ENCODE results near the gene CADM1. TPM values are rescaled to one million over a fixed set of nuclear protein-coding genes. Genes with fewer than 3 reads are reported as not detected.

CADM1 gene
- total RNA-seq, 2 donors from 2014 or later = 0.81 to 2.2 TPM

DNA sequence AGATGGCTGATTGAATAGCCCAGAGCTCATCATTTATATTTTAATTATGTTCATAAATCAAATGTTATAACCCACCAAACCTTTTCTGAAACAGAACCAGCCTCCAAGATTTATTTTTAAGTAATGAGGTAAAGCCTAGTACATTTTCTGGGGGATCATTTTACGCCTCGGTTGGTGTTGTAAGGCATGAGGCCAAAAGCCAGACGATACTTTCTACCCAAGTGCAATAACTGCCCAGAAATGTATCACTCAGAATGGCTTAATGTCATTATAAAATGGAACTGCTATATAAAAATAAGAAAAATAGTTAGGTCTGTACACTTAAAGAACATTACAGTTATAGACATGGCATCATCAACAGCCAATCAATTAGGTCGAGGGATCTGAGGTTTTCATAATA is 283.3 kb downstream of the CADM1 start:
- Mint-ChIP-seq H3K36me3 (ENCODE audit: low read depth) (no peaks in the 10 kb centered on the region), H3K4me1 (peaks cover 6% of the 10 kb centered on the region), H3K4me3 (no peak overlapping the region), H3K27ac (no peak overlapping the region), H3K27me3 (peaks cover 13% of the 10 kb centered on the region)
- no peaks in the 10 kb centered on the region for H3K9me3 ChIP-seq (ENCODE audit: control insufficient read depth, low read length, poor library complexity, severe bottlenecking)
- ATAC-seq (no peak), DNase-seq (no peak)

DNA sequence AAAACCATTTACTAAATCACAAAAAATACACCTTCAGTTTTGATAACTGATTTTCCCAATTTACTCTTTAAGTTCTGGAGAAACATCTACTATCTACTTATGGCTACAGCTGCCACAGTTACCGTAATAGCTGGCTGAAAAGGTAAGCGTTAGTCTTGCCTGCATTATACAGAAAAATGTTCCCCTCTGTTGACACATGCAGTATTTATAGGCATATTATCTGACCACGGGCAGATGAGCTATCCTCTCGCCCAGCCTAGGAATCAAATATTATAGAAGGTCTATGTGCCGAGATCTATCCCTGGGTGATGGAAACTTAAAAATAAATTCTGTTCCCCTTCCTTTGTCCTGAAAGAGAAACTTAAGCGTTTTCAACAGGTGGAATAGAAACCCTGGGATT is 283.8 kb downstream of the CADM1 start:
- Mint-ChIP-seq H3K4me3 (no peak overlapping the region), H3K27me3 (peaks cover 13% of the 10 kb centered on the region), H3K4me1 (peaks cover 6% of the 10 kb centered on the region), H3K36me3 (ENCODE audit: low read depth) (no peaks in the 10 kb centered on the region), H3K27ac (no peak overlapping the region)
- H3K9me3 ChIP-seq (ENCODE audit: control insufficient read depth, low read length, poor library complexity, severe bottlenecking) = no peaks in the 10 kb centered on the region
- no peak for ATAC-seq
- DNase-seq = no peak

DNA sequence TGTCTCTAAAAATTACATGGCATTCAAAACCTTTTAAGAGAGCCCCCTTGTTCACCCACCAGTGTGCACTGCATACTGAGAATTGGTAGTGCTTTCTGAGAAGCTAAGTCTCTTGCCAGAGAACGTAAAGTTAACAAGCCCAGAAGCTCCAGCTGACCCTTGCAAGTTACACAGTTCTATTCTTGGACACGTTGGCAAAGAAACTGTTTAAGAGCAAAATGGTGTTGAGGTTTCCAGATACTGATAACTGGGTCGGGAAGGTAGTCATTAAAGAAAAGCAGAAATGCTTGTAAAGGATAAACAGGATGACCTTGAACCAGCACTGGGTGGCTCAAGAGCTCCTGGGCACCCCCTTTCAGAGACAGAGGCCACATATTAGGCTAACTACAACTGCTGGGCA is 284.8 kb downstream of the CADM1 start:
- Mint-ChIP-seq H3K36me3 (ENCODE audit: low read depth) (no peaks in the 10 kb centered on the region), H3K27ac (no peak overlapping the region), H3K4me3 (no peak overlapping the region), H3K4me1 (peaks cover 6% of the 10 kb centered on the region), H3K27me3 (peaks cover 13% of the 10 kb centered on the region)
- ATAC-seq = no peak
- no peak for DNase-seq
- H3K9me3 ChIP-seq (ENCODE audit: control insufficient read depth, low read length, poor library complexity, severe bottlenecking) = no peaks in the 10 kb centered on the region

DNA sequence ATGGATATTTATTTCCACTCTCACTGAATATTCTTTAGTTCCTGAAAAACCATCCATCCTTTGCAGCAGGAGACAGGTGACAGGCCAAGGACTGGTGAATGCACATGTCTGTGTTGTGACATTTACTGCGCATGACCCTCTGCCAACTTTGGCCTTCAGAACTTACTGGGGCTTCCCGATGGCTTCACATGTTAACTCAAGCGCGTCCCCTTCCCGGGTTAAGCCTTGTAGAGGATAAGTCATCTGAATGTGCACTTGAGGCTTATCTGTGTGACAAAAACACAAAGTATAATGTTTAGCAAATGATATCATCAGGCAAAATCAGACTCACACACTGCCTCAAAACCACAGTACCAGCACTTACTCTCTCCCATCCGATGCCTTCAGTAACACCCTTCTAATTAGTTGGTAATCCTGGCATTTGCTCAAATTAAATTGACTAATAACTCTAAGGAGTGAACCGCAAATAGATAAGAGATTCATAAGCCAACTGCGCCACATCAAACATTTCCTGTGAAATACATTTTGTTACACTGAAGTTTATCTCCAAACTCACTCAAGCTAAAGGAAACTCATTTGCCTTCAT is 286.4 kb downstream of the CADM1 start:
- no peaks in the 10 kb centered on the region for H3K9me3 ChIP-seq (ENCODE audit: control insufficient read depth, low read length, poor library complexity, severe bottlenecking)
- DNase-seq = no peak
- H3K4me3 Mint-ChIP-seq = no peak overlapping the region
- peaks cover 2% of the 10 kb centered on the region for H3K4me1 Mint-ChIP-seq
- H3K27me3 Mint-ChIP-seq = peaks cover 13% of the 10 kb centered on the region
- no peaks in the 10 kb centered on the region for H3K36me3 Mint-ChIP-seq (ENCODE audit: low read depth)
- ATAC-seq = no peak
- H3K27ac Mint-ChIP-seq = no peak overlapping the region

DNA sequence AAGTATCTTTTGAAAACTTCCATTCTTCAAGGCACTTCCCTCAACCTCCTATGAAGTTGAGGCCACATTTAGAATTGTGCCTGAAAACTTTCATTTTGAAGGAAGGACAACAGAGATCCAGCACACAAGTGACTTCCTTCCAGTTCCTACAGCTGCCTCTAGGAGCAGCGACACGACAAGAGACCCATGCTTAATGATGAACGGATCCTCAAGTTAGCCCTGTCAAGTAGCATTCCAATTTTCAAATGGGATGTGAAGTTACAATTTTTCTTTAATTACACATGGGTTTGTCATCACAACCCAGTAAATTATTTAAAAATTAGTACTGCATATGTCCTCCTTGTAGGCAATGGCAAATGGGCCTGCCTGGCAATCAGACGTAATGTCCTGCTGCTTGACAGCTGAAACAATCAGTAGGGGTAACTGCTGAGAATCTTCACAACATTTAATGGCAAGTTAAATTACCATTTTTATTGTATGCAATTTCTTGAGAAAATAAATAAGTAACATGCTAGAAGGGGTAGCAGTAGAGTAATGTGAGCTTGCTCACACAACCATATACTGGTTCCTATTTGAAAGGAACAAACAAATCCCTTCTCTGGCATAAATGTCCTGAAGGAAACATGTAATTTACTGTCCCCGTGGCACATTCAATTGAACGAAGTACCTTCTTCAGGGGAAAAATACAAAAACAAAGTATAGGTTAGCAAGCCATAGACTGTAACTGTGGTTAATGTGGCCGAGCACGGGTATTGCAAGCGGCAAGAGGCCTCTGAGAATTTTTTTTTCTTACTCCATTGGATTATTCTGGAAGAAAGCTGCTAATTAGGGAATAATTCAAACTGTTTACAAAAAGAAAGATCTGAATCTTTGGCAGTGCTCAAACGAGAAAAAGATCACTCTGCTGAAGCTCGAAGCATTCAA is 288.3 kb downstream of the CADM1 start:
- Mint-ChIP-seq H3K4me1 (peaks cover 2% of the 10 kb centered on the region), H3K27ac (no peak overlapping the region), H3K27me3 (peaks cover 13% of the 10 kb centered on the region), H3K4me3 (no peak overlapping the region), H3K36me3 (ENCODE audit: low read depth) (no peaks in the 10 kb centered on the region)
- DNase-seq = no peak
- H3K9me3 ChIP-seq (ENCODE audit: control insufficient read depth, low read length, poor library complexity, severe bottlenecking) = no peaks in the 10 kb centered on the region
- ATAC-seq = no peak

DNA sequence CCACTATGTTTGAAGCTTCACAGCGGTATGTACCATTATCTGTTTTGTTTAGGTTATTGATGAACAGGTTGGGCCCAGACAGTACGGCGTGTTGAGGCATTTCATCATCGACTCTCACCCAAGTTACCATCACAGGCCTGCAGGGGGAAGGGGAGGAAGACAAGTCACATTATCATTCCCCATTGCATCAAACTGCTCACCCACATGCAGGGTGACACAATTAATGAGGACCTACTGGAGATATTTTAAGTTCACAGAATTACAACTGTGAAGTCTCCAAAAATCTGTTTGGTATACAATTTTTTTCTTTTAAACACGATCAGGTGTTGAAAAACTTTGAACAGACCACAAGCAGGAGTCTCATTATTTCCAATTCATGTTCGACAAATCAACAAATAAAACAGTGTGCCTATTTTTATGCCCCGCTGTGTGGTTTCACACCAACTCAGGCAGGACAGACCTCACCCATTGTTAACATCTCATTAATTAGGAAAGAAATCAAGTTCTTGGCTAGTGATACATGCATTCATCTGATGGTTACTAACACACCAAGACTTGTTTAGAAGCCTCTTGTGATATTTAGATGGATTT is 289.5 kb downstream of the CADM1 start:
- no peak for DNase-seq
- Mint-ChIP-seq H3K4me3 (no peak overlapping the region), H3K27ac (no peak overlapping the region), H3K27me3 (peaks cover 13% of the 10 kb centered on the region), H3K4me1 (peaks cover 2% of the 10 kb centered on the region), H3K36me3 (ENCODE audit: low read depth) (no peaks in the 10 kb centered on the region)
- no peak for ATAC-seq
- H3K9me3 ChIP-seq (ENCODE audit: control insufficient read depth, low read length, poor library complexity, severe bottlenecking) = no peaks in the 10 kb centered on the region

DNA sequence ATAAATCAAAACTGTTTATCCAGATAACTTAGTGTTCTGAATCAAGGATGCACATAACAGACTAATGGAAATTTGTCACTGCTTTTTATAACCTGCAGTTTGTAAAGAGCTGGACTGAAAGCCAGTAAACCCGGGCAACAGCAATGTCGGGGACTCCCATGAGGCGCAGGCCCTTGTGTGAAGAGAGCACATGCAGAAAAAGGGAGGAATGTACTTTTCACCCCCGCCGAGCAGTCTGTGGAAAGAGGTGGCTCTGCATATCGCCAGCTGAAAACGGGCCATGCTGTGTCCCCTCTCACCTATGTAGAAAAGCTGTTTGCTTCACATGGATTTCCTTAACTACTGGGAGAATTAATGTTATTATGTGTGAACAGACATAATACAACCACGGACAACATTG is 291.2 kb downstream of the CADM1 start:
- DNase-seq (no peak), ATAC-seq (no peak)
- H3K27ac Mint-ChIP-seq = no peak overlapping the region
- no peaks in the 10 kb centered on the region for H3K36me3 Mint-ChIP-seq (ENCODE audit: low read depth)
- H3K4me1 Mint-ChIP-seq = no peaks in the 10 kb centered on the region
- no peaks in the 10 kb centered on the region for H3K9me3 ChIP-seq (ENCODE audit: control insufficient read depth, low read length, poor library complexity, severe bottlenecking)
- peaks cover 6% of the 10 kb centered on the region for H3K27me3 Mint-ChIP-seq
- no peak overlapping the region for H3K4me3 Mint-ChIP-seq

DNA sequence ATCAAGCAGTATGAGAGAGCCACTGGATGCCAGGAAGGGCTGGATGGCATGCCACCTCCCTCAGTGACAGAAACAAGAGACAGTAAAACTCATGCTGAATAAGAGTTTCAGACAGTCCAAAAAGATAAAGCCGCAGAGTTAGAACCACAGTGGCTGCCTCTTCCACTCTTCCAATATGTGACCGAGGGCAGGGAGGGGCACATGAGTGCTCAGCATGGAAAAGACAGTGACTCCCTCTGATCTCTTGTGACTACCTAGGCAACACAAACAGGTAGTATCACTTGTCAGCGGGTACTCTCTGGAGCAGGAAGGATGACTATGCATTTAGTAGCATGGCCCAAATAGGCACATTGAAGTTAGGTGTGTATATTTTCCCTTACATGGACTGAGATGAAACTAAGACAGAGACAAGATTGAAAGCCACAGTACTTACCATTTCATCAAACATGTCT is 295.4 kb downstream of the CADM1 start:
- Mint-ChIP-seq H3K36me3 (ENCODE audit: low read depth) (no peaks in the 10 kb centered on the region), H3K27me3 (no peaks in the 10 kb centered on the region), H3K4me3 (no peak overlapping the region), H3K27ac (no peak overlapping the region), H3K4me1 (no peaks in the 10 kb centered on the region)
- H3K9me3 ChIP-seq (ENCODE audit: control insufficient read depth, low read length, poor library complexity, severe bottlenecking) = peaks cover 3% of the 10 kb centered on the region
- ATAC-seq (no peak), DNase-seq (no peak)

DNA sequence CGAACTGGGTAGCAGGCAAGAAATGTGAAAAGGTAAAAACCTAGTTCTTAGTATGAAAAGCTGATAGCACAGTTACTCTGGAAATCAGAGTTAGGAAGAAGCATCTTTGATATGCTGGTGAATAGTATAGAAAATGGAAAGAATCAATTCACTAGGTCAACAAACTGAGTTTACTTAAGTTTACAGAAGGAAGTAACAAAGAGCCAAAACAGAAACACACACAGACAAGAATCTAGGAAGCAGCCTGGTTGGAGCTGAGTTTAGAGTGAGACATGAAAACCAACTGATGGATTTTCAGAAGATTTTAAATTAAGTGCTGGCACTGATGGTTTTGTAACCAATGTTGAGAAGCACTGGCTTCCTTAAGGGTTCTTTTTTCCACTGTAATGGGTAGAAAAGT is 296.3 kb downstream of the CADM1 start:
- Mint-ChIP-seq H3K4me3 (no peak overlapping the region), H3K4me1 (no peaks in the 10 kb centered on the region)

DNA sequence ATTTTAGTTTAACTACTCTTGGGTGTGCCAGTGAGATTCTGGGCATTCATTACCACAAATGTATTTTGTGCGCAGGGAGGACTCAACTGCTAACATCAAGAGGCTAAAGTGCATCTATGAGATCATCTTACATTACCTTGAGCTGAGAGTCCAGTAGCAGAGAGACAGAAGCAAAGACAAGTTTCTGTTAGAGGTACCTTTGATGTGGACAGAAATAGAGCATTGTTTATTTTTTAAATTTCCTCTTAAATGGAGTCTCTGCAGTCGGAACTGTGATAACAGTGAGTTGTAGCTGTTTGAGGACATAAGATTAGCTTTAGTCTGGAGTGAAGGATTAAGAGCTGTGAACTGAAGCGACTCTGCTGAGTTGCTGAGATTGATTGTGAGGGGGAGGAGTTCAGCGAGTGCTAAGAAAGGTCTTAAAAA is 297.0 kb downstream of the CADM1 start:
- H3K4me1 Mint-ChIP-seq = no peaks in the 10 kb centered on the region
- no peaks in the 10 kb centered on the region for H3K27me3 Mint-ChIP-seq
- no peak overlapping the region for H3K27ac Mint-ChIP-seq
- ATAC-seq (no peak), DNase-seq (no peak)
- peaks cover 3% of the 10 kb centered on the region for H3K9me3 ChIP-seq (ENCODE audit: control insufficient read depth, low read length, poor library complexity, severe bottlenecking)
- H3K36me3 Mint-ChIP-seq (ENCODE audit: low read depth) = no peaks in the 10 kb centered on the region
- no peak overlapping the region for H3K4me3 Mint-ChIP-seq

More for the DNA sequence above, 296.3 kb downstream of the CADM1 start:
- ATAC-seq (no peak), DNase-seq (no peak)
- Mint-ChIP-seq H3K27ac (no peak overlapping the region), H3K27me3 (no peaks in the 10 kb centered on the region), H3K36me3 (ENCODE audit: low read depth) (no peaks in the 10 kb centered on the region)
- peaks cover 3% of the 10 kb centered on the region for H3K9me3 ChIP-seq (ENCODE audit: control insufficient read depth, low read length, poor library complexity, severe bottlenecking)

DNA sequence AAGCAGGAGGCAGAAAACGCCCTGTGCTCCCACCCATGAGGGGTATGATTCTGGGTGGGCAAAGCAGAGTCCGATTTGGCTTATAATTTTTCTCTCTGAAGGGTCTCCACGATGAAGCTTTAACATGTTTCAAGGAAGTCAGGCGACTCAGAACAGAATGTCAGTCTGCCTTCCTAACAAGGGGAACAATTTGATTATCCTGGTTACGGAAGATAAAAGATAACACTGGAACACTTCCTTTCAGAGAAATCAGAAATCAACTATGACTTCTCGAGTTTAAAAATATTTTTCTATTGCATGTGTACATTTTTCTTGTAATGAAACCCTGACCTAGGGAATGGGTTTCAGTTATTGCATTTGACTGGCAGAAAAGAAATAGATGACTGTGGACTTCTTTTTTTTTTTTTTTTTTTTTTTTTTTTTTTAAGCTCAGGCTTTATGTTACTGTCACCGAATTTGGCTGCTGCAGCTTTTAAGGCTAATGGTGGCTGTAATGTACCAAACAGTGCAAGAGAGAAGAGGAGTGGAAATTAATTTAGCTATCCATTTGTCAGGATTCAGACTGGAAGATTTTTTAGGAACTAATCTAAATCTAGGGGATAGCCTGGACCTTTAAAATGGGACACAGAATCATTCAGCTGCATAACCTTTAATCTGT is 297.7 kb downstream of the CADM1 start:
- no peak overlapping the region for H3K27ac Mint-ChIP-seq
- ATAC-seq (no peak), DNase-seq (no peak)
- peaks cover 3% of the 10 kb centered on the region for H3K9me3 ChIP-seq (ENCODE audit: control insufficient read depth, low read length, poor library complexity, severe bottlenecking)
- no peaks in the 10 kb centered on the region for H3K4me1 Mint-ChIP-seq
- no peaks in the 10 kb centered on the region for H3K36me3 Mint-ChIP-seq (ENCODE audit: low read depth)
- no peaks in the 10 kb centered on the region for H3K27me3 Mint-ChIP-seq
- H3K4me3 Mint-ChIP-seq = no peak overlapping the region

DNA sequence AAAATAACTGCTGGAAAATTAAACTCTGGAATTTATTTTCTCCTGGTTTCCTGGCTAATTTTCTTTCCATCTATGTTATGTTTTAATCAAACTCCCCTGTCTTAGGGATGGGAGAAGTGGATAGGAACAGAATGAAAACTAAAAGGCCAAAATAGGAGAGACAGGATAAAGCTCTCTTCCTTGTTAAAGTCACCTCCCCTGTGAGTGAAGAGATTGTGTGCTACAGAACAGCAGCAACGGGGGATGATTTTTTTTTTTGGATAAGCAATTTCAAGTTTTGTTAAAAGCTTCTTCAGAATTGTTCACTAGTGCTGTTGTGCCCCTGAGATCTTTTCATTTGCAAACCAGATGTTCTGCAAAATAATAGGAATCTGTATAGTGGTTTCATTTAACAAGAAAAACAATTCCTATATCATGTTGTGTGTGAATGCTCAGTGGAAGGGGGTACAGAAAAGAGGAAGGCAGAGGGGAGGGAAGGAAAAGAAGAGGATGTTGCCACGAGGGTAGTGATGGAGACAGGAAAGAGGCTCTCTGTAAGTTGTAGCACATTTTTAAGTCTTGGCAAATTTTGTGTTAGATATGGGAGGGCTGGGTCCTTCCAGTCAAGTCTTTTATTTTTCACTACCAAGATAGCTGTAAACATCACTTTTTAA is 301.2 kb downstream of the CADM1 start:
- Mint-ChIP-seq H3K4me3 (no peak overlapping the region), H3K27me3 (no peaks in the 10 kb centered on the region), H3K4me1 (no peaks in the 10 kb centered on the region), H3K27ac (no peak overlapping the region), H3K36me3 (ENCODE audit: low read depth) (no peaks in the 10 kb centered on the region)
- DNase-seq (no peak), ATAC-seq (no peak)
- H3K9me3 ChIP-seq (ENCODE audit: control insufficient read depth, low read length, poor library complexity, severe bottlenecking) = peaks cover 3% of the 10 kb centered on the region

DNA sequence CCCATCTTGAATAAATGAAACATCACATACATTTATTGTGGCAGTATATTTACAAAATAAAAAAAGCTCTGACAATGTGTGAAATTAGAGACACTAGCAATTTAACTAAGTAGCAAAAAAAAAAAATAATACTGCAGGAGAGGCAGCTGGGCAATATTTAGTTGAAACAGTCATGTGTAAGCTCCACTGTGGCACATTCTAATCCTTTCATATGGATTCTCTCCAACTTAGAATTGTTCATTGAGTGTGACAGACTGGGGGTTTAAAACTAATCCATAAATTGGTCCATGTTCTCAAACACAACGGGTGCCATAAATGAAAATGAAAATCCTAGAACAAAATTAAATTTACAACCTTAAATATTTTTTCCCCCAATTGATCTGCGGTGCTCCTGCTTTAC is 302.1 kb downstream of the CADM1 start:
- no peak overlapping the region for H3K4me3 Mint-ChIP-seq
- no peaks in the 10 kb centered on the region for H3K27me3 Mint-ChIP-seq
- H3K36me3 Mint-ChIP-seq (ENCODE audit: low read depth) = no peaks in the 10 kb centered on the region
- H3K9me3 ChIP-seq (ENCODE audit: control insufficient read depth, low read length, poor library complexity, severe bottlenecking) = peaks cover 3% of the 10 kb centered on the region
- ATAC-seq (no peak), DNase-seq (no peak)
- H3K4me1 Mint-ChIP-seq = no peaks in the 10 kb centered on the region
- no peak overlapping the region for H3K27ac Mint-ChIP-seq
